Esophagus muscularis mucosa (tissue), 4 donors: ENCODE measurements around the gene AASDHPPT. TPM values are rescaled to one million over a fixed set of nuclear protein-coding genes. Genes with fewer than 3 reads are reported as not detected.

Experiments used
- DNase-seq: peaks from one replicate; pipeline ENCODE4 v3.0.0-alpha.2; 2017; ENCODE audit errors: extremely low spot score
- H3K27ac ChIP-seq, 4 donors: fragments of 200-600 bp; sonication (generic); replicated peaks in 1 of 4; 1 replicate in 3 of 4; 2 replicates in 1 of 4; pipeline ENCODE4 v1.5.1; 2016 to 2019; ENCODE audit warnings: mild to moderate bottlenecking in 1 of 4
- H3K27me3 ChIP-seq, 4 donors: fragments of 200-600 bp; sonication (generic); one replicate each; pipeline versions ENCODE4 v1.5.1 to v1.6.0; 2016 to 2019
- H3K36me3 ChIP-seq, 4 donors: fragments of 200-600 bp; sonication (generic); one replicate each; pipeline ENCODE4 v1.5.1; 2016 to 2019
- H3K4me1 ChIP-seq, 4 donors: fragments of 200-600 bp; sonication (generic); one replicate each; pipeline ENCODE4 v1.5.1; 2016 to 2019
- H3K4me3 ChIP-seq, 4 donors: fragments of 200-600 bp; sonication (generic); 1 replicate in 2 of 4; 2 replicates in 2 of 4; pipeline ENCODE4 v1.5.1; 2016 to 2019; ENCODE audit warnings: mild to moderate bottlenecking in 4 of 4, moderate library complexity in 1 of 4
- H3K9me3 ChIP-seq, 4 donors: fragments of 200-600 bp; sonication (generic); 1 replicate in 3 of 4; 2 replicates in 1 of 4; pipeline ENCODE4 v1.5.1; 2016 to 2019
- EP300 ChIP-seq: sonication (generic); formaldehyde crosslinking; IDR thresholded peaks from one replicate; pipeline ENCODE4 v1.6.1; 2017; ENCODE audit warnings: antibody characterized with exemption
- POLR2A ChIP-seq: fragments of 450-650 bp; IDR thresholded peaks from one replicate; pipeline ENCODE4 v1.6.1; 2017; ENCODE audit warnings: antibody characterized with exemption, moderate library complexity, mild to moderate bottlenecking, low read depth
- POLR2AphosphoS5 ChIP-seq, 2 donors: sonication (generic); formaldehyde crosslinking; IDR thresholded peaks; one replicate each; pipeline ENCODE4 v1.6.1; 2017; ENCODE audit warnings: antibody characterized with exemption in 2 of 2
- WGBS: methylation state at CpG from one replicate; pipeline ENCODE4 v1.1.5; 2018; 5-methylcytosine and 5-hydroxymethylcytosine counted together
- intact Hi-C: fragments of 100-400 bp; cut with DNase I; formaldehyde crosslinking; loops from one replicate; pipeline ENCODE4 v1.15.1; 2023
- total RNA-seq, 4 donors: library from RNA; depleted of rRNA; stranded (reverse); fragments of >200 nt; gene quantifications; one replicate each; pipeline versions ENCODE4 v1.1.0 to v1.2.1, GENCODE V29; 2016
- TF ChIP-seq, protein P1 (sequence below), 3 experiments: fragments of 200-600 bp in 2 of 3; fragments of 450-650 bp in 1 of 3; sonication (generic) in 2 of 3; IDR thresholded peaks; one replicate each; pipeline ENCODE4 v1.5.1; 2017 to 2019; ENCODE audit warnings: antibody characterized with exemption in 3 of 3, mild to moderate bottlenecking in 2 of 3, moderate library complexity in 1 of 3

Gene AASDHPPT
- total RNA-seq, 4 donors from 2014 or later: 23.7 to 28.0 (median 24.7) TPM

DNA sequence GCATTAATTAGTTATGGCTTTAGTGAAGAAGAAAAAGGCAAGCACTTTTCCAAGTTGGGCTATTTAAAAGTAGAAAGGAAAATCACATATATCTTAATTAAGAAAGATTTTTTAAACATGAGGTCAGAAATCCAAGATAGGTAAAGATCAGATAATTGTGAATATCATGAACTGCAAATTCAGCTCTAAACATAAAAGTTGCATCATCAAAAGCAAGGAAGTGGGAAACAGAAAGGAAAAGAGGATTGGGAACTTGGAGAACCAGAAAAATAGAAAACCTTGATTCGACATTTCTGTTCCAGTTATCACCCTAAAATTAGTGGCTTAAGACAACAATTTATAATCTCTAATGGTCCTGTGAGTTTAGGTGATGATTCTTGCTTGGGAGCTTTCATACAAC, 17.8 kb upstream of the AASDHPPT start:
- intact Hi-C loops: no loop called here
- Histone ChIP-seq H3K27me3 (no peaks in the 10 kb centered on the region), H3K36me3 (peaks cover 0 to 11% (median 0%) of the 10 kb centered on the region in 4 donors), H3K27ac (no peak overlapping the region), H3K9me3 (no peaks in the 10 kb centered on the region), H3K4me3 (no peak overlapping the region), H3K4me1 (no peaks in the 10 kb centered on the region)
- TF ChIP-seq, protein P1, sequence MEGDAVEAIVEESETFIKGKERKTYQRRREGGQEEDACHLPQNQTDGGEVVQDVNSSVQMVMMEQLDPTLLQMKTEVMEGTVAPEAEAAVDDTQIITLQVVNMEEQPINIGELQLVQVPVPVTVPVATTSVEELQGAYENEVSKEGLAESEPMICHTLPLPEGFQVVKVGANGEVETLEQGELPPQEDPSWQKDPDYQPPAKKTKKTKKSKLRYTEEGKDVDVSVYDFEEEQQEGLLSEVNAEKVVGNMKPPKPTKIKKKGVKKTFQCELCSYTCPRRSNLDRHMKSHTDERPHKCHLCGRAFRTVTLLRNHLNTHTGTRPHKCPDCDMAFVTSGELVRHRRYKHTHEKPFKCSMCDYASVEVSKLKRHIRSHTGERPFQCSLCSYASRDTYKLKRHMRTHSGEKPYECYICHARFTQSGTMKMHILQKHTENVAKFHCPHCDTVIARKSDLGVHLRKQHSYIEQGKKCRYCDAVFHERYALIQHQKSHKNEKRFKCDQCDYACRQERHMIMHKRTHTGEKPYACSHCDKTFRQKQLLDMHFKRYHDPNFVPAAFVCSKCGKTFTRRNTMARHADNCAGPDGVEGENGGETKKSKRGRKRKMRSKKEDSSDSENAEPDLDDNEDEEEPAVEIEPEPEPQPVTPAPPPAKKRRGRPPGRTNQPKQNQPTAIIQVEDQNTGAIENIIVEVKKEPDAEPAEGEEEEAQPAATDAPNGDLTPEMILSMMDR (IDR thresholded peaks at IDR 0.05): no peak
- no peak for DNase-seq
- 95% methylated on average over 1 of the region's 1 CpG for WGBS

DNA sequence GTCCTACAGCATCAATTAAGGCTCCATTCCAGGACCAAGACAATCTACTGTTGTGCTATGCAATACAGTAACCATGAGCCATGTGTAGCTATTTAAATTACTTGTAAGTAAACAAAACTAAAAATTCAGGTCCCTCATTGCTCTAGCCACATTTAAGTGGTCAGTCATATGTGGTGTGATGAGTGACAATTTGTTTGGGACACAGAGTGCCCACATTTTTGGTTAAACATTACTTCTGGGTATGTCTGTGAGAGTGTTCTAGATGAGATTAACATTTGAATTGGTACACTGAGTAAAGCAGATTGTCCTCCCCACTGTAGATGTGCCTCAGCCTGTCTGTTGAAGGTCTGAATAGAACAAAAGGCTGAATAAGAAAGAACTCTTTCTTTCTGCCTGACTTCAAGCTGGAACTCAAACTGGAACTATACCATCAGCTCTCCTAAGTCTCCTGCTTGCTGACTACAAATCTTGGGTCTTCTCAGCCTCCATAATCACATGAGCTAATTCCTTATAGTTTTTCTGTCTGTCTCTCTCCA, 16.1 kb upstream of the AASDHPPT start:
- TF ChIP-seq POLR2AphosphoS5 (IDR thresholded peaks at IDR 0.05) (no peak), POLR2A (no peak), EP300 (no peak)
- TF ChIP-seq, protein P1 (IDR thresholded peaks at IDR 0.05): no peak
- intact Hi-C loops: no loop called here
- peaks cover 0 to 11% (median 0%) of the 10 kb centered on the region in 4 donors for H3K36me3 ChIP-seq

DNA sequence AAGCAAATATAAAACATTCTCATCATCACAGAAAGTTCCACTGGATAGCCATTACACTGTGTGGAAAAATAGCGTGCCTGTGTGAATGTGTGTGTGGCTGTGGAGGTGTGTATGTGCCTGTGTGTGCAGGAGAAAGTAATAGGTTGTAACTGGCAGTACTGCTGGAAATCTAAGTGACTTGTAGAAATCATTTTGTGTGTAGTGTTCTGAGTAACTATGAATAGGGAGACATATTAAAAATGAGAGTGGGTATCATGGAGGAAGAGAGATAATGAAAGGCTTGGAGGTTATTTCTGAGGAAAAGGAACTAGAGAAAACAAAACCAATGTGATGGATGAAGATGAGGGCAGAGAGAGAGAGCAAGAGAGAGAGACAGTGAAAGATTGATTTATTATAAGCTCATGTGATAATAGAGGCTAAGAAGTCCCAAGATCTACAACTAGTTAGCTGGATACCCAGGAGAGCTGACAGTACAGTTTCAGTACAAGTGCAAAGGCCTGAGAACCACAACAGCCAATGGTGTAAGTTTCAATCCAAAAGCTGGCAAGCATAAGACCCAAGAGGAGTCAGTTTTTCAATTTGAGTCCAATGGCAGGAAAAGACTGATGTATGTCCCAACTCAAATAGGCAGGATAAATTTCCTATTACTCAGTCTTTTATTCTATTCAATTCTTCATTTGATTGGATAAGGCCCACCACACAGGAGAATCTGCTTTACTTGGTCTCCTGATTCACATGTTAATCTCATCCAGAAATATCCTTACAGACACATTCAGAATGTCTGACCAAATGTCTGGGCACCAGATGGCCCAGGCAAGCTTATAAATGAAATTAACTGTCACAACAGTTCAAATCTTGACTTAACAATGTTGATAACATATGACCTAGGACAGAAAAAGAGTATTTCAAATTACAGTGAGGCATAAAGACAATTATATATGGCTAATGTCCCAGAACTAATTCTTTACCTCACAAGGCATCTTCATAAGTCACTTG, 15.2 kb upstream of the AASDHPPT start:
- Histone ChIP-seq H3K27ac (no peak overlapping the region), H3K36me3 (peaks cover 0 to 11% (median 0%) of the 10 kb centered on the region in 4 donors), H3K27me3 (no peaks in the 10 kb centered on the region), H3K9me3 (no peaks in the 10 kb centered on the region), H3K4me1 (no peaks in the 10 kb centered on the region), H3K4me3 (no peak overlapping the region)
- intact Hi-C loops: no loop called here
- WGBS: 89% methylated on average over 1 of the region's 1 CpG
- no peak for DNase-seq
- TF ChIP-seq, protein P1 (IDR thresholded peaks at IDR 0.05): no peak
- TF ChIP-seq EP300 (no peak), POLR2AphosphoS5 (IDR thresholded peaks at IDR 0.05) (no peak), POLR2A (no peak)

More for the DNA sequence above, 16.1 kb upstream of the AASDHPPT start:
- Histone ChIP-seq H3K4me1 (no peaks in the 10 kb centered on the region), H3K9me3 (no peaks in the 10 kb centered on the region), H3K27me3 (no peaks in the 10 kb centered on the region), H3K4me3 (no peak overlapping the region), H3K27ac (no peak overlapping the region)
- DNase-seq: no peak

DNA sequence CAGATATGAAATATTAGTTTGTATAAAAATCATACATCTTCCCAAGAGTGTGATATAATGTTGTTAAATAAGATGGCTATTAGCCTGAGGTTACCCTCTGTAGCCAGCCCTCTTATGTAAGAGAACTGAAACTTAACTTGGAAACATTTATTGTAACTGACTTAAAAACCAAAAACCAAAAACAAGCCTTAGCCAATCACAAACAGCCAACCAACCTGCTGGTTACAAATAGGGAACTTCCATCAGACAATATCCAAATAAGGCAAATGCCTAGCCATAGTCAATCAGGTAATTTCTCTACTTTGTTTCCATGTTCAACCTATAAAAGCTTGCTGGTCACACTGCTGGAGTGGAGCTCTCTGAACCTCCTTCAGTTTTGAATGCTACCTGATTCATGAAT, 14.5 kb upstream of the AASDHPPT start:
- Histone ChIP-seq H3K27me3 (no peaks in the 10 kb centered on the region), H3K36me3 (peaks cover 0 to 8% (median 0%) of the 10 kb centered on the region in 4 donors), H3K4me3 (no peak overlapping the region), H3K4me1 (no peaks in the 10 kb centered on the region), H3K27ac (no peak overlapping the region), H3K9me3 (no peaks in the 10 kb centered on the region)
- no peak for DNase-seq
- TF ChIP-seq, protein P1 (IDR thresholded peaks at IDR 0.05): no peak
- TF ChIP-seq POLR2AphosphoS5 (IDR thresholded peaks at IDR 0.05) (no peak), POLR2A (no peak), EP300 (no peak)
- intact Hi-C loops: no loop called here
